K562 treated with DMSO at 1 percent for 4 hours (cell line): ENCODE results near the gene MARCHF11. TPM values are rescaled to one million over a fixed set of nuclear protein-coding genes. Genes with fewer than 3 reads are reported as not detected.

Source experiments
- total RNA-seq: library from RNA; unstranded; fragments of 300-600 nt; gene quantifications from 2 replicates; pipeline ENCODE4 v1.2.3, GENCODE V29; 2022; ENCODE audit not compliant: insufficient read depth

Gene MARCHF11, protein sequence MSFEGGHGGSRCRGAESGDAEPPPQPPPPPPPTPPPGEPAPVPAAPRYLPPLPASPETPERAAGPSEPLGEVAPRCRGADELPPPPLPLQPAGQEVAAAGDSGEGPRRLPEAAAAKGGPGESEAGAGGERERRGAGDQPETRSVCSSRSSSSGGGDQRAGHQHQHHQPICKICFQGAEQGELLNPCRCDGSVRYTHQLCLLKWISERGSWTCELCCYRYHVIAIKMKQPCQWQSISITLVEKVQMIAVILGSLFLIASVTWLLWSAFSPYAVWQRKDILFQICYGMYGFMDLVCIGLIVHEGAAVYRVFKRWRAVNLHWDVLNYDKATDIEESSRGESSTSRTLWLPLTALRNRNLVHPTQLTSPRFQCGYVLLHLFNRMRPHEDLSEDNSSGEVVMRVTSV
- not detected in 2 replicates for total RNA-seq

DNA sequence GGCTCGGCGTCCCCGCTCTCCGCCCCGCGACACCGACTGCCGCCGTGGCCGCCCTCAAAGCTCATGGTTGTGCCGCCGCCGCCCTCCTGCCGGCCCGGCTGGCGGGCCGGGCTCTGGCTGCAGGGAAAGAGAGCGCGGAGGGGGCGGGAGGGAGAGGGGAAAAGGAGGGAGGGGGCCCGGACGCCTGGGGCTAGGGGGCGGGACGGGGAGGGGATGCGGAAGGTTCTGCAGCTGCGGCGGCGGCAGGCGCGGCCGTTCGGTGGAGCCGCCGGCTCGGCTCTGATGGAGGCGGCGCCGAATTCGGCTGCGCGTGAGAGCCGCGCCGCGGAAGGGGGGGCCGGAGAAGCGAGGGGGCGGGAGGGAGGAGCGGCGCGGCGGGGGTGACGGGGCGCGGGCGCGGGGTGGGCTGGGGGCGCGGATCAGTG lies at the start of gene MARCHF11:
Gene MARCHF11, minus strand, starts transcription at position 281 of the 425 bp plus-strand sequence. Its CDS starts 216 bp downstream, at position 65.

